OCI-LY1 (cell line): ENCODE data around the gene GOT1.

Experiments used
- EZH2 ChIP-seq: fragments of 200-600 bp; sonication (generic), shearing (Covaris generic); IDR thresholded peaks from 2 replicates; pipeline ENCODE4 v1.8.0; 2017; ENCODE audit warnings: borderline replicate concordance, mixed run types, mild to moderate bottlenecking, antibody characterized with exemption, low read length, moderate library complexity, mixed read lengths
- TF ChIP-seq, protein P1 (sequence below): fragments of 200-600 bp; sonication (generic), shearing (Covaris generic); IDR thresholded peaks from 2 replicates; pipeline ENCODE4 v1.5.1; 2017; ENCODE audit warnings: mild to moderate bottlenecking, antibody characterized with exemption, low read length, moderate library complexity, mixed read lengths

DNA sequence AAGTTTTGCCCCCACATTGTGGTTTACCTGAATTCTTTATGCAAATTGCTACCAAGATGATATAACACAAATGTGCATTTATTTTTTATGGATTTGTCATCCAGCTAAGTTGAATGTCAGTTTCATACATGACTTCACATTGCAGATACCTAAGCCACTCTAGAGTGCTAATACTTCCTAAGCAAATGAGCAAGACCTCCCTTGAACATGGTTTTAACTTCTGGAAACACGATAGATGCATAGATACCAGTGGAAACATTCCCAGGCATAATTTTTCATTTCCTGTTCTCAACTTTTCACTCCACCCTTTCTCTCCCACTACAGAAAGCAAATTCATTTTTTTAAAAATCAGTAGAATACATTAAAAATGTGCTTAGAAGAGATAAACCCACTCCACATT lies 20.3 kb downstream of the GOT1 start:
- TF ChIP-seq, protein P1, sequence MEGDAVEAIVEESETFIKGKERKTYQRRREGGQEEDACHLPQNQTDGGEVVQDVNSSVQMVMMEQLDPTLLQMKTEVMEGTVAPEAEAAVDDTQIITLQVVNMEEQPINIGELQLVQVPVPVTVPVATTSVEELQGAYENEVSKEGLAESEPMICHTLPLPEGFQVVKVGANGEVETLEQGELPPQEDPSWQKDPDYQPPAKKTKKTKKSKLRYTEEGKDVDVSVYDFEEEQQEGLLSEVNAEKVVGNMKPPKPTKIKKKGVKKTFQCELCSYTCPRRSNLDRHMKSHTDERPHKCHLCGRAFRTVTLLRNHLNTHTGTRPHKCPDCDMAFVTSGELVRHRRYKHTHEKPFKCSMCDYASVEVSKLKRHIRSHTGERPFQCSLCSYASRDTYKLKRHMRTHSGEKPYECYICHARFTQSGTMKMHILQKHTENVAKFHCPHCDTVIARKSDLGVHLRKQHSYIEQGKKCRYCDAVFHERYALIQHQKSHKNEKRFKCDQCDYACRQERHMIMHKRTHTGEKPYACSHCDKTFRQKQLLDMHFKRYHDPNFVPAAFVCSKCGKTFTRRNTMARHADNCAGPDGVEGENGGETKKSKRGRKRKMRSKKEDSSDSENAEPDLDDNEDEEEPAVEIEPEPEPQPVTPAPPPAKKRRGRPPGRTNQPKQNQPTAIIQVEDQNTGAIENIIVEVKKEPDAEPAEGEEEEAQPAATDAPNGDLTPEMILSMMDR, result no peak
- no peak for TF ChIP-seq EZH2
